22Rv1 (cell line): ENCODE data around the gene ICE2.

Experiments
- CTCF ChIP-seq: fragments of 450-650 bp; IDR thresholded peaks from 2 replicates; pipeline ENCODE4 v1.5.1; 2017; ENCODE audit warnings: mild to moderate bottlenecking
- ZFX ChIP-seq: fragments of 450-650 bp; IDR thresholded peaks from 2 replicates; pipeline ENCODE4 v1.6.1; 2017; ENCODE audit warnings: antibody characterized with exemption, borderline replicate concordance

- no peak for TF ChIP-seq CTCF
- no peak for TF ChIP-seq ZFX
Measured at GRCh38 chr15:60528530-60528929, 49.6 kb upstream of the ICE2 start.
